Coronary artery (tissue), 2 donors: ENCODE measurements around the gene ELF5.

ENCODE experiments used
- DNase-seq: peaks from one replicate; pipeline ENCODE4 v3.0.0-alpha.2; 2017; ENCODE audit warnings: low spot score
- H3K27ac ChIP-seq, 2 donors: fragments of 200-600 bp; sonication (generic); one replicate each; pipeline ENCODE4 v1.5.1; 2016 to 2019
- H3K4me3 ChIP-seq: fragments of 200-600 bp; sonication (generic); 2 replicates; pipeline ENCODE4 v1.5.1; 2016; ENCODE audit warnings: mild to moderate bottlenecking, moderate library complexity
- CTCF ChIP-seq: fragments of 200-600 bp; sonication (generic); IDR thresholded peaks from one replicate; pipeline ENCODE4 v1.5.1; 2019; ENCODE audit warnings: antibody characterized with exemption

ELF5 gene

GRCh38 chr11:34531663-34532062 lies 18.1 kb upstream of the ELF5 start:
- DNase-seq, result no peak
- Histone ChIP-seq H3K27ac (no peak overlapping the region), H3K4me3 (no peak overlapping the region)
- TF ChIP-seq CTCF, result no peak

GRCh38 chr11:34530545-34531234 lies 17.1 kb upstream of the ELF5 start:
- no peak for DNase-seq
- Histone ChIP-seq H3K27ac (no peak overlapping the region), H3K4me3 (no peak overlapping the region)
- no peak for TF ChIP-seq CTCF

GRCh38 chr11:34529643-34530042 lies 16.0 kb upstream of the ELF5 start:
- TF ChIP-seq CTCF, result no peak
- Histone ChIP-seq H3K4me3 (no peak overlapping the region), H3K27ac (no peak overlapping the region)
- DNase-seq, result no peak

- TF ChIP-seq CTCF, result no peak
- H3K4me3 ChIP-seq, result no peak overlapping the region
- no peak for DNase-seq
- H3K27ac ChIP-seq, result no peak overlapping the region
Observed at GRCh38 chr11:34528072-34528471, 14.5 kb upstream of the ELF5 start.

- Histone ChIP-seq H3K4me3 (no peak overlapping the region), H3K27ac (no peak overlapping the region)
- no peak for DNase-seq
- no peak for TF ChIP-seq CTCF
Observed at GRCh38 chr11:34525888-34526657, 12.5 kb upstream of the ELF5 start.

GRCh38 chr11:34525098-34525497 lies 11.5 kb upstream of the ELF5 start:
- H3K4me3 ChIP-seq, result no peak overlapping the region
- no peak for TF ChIP-seq CTCF
- DNase-seq, result no peak
- no peak overlapping the region for H3K27ac ChIP-seq

GRCh38 chr11:34524696-34525095 lies 11.1 kb upstream of the ELF5 start:
- no peak for DNase-seq
- no peak overlapping the region for H3K4me3 ChIP-seq
- TF ChIP-seq CTCF, result no peak
- no peak overlapping the region for H3K27ac ChIP-seq
